AG20443 (cell line): ENCODE data around the gene JRKL.
"Not testable (repeated sequence)": the region's sequence is repeated elsewhere in the genome, so short reads cannot be mapped to it uniquely, and the experiment has no call there.

Source experiments
- DNase-seq: peaks from one replicate; pipeline ENCODE4 v3.0.0; 2012; ENCODE audit warnings: low spot score, mixed read lengths

The JRKL gene

GRCh38 chr11:96394773-96395172 lies 5.0 kb downstream of the JRKL start:
- DNase-seq, result no peak

GRCh38 chr11:96396637-96397036 lies 6.8 kb downstream of the JRKL start:
- no peak for DNase-seq

GRCh38 chr11:96397863-96398262 lies 8.1 kb downstream of the JRKL start:
- DNase-seq, result no peak

- DNase-seq, result no peak
Observed at GRCh38 chr11:96400697-96401096, 10.9 kb downstream of the JRKL start.

GRCh38 chr11:96411412-96411811 lies 21.6 kb downstream of the JRKL start:
- DNase-seq, result not testable (repeated sequence)

- DNase-seq, result no peak
Observed at GRCh38 chr11:96412761-96413381, 23.1 kb downstream of the JRKL start.

GRCh38 chr11:96413408-96413807 lies 23.6 kb downstream of the JRKL start:
- no peak for DNase-seq

GRCh38 chr11:96424693-96425092 lies 34.9 kb downstream of the JRKL start:
- peak; percentile 22 for DNase-seq

GRCh38 chr11:96430668-96431067 lies 40.9 kb downstream of the JRKL start:
- DNase-seq, result no peak

GRCh38 chr11:96432654-96433053 lies 42.8 kb downstream of the JRKL start:
- DNase-seq, result not testable (repeated sequence)
